ENCODE results near the gene MPRIP. TPM values are rescaled to one million over a fixed set of nuclear protein-coding genes. Genes with fewer than 3 reads are reported as not detected.

The MPRIP gene
- total and polyA plus RNA-seq, 10 donors: 52.3 to 309 (median 131) TPM

DNA sequence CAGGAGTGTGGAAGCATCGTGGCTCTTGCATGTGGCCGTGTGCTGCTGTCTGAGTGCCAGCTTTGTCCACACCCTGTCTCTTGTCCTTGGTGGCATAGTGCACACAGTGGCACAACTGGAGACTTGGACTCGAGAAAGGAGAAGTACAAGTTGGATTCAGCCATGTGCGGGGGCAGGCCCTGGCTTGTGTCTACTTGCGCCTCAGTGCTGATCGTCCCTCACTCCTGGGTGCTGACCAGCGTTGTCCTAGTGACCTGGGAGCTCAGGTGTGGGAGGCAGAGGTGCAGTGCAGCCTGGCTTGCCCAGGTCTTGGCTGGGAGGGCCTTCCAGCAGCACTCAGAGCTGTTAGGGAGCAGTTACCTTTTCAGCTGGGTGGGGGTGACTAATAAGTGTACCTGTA, 20.6 kb downstream of the MPRIP start:
- intact Hi-C loops (cut with DNase I; ENCODE audit: low total_unique reads): no loop called here
- peak; percentile 70 for DNase-seq
- Histone ChIP-seq H3K4me1 (peaks cover 27 to 100% (median 75%) of the 10 kb centered on the region in 6 donors), H3K4me3 (no peak overlapping the region), H3K9me3 (no peaks in the 10 kb centered on the region), H3K27me3 (replicated peaks in 1 of 7) (no peaks in the 10 kb centered on the region), H3K27ac (peak overlapping the region in 2 of 8 donors; percentile 31 to 67), H3K36me3 (peaks cover 0 to 22% (median 2%) of the 10 kb centered on the region in 6 donors)
- WGBS, 5 donors: 65 to 70% (median 70%) methylated on average over 7 of the region's 7 CpGs
- TF ChIP-seq, protein P1, sequence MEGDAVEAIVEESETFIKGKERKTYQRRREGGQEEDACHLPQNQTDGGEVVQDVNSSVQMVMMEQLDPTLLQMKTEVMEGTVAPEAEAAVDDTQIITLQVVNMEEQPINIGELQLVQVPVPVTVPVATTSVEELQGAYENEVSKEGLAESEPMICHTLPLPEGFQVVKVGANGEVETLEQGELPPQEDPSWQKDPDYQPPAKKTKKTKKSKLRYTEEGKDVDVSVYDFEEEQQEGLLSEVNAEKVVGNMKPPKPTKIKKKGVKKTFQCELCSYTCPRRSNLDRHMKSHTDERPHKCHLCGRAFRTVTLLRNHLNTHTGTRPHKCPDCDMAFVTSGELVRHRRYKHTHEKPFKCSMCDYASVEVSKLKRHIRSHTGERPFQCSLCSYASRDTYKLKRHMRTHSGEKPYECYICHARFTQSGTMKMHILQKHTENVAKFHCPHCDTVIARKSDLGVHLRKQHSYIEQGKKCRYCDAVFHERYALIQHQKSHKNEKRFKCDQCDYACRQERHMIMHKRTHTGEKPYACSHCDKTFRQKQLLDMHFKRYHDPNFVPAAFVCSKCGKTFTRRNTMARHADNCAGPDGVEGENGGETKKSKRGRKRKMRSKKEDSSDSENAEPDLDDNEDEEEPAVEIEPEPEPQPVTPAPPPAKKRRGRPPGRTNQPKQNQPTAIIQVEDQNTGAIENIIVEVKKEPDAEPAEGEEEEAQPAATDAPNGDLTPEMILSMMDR (IDR thresholded peaks at IDR 0.05 in 8 of 11, conservative IDR thresholded peaks at IDR 0.05 in 3 of 11): no peak
- no peak for TF ChIP-seq POLR2A (IDR thresholded peaks at IDR 0.05)
- no peak for TF ChIP-seq POLR2AphosphoS5 (IDR thresholded peaks at IDR 0.05)

DNA sequence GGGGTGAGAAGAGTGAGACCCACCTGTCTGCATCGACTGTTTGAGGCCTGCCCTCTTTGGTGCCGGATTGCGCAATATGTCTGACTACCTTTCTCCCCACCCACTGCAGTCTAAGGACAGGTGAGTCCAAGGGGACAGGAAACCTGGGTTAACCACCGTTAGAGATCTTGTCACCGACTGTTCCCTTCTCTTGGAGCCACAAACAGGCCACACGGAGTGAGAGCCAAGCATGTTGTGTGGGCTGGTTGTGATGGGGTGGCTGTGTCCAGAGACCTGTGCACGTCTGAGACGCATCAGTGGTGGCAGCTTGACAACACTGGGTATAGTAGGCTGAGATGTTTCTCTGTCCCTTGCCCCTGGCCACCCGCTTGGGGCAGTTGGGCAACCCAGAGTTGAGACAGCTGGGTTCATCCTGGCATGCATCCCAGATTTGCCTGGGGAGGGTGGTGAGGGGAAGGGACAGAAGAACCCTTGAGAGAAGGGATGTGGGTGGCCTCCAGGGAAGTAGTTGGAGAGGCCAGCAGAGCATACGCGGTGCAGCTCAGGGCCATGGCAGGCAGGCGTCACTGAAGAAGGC, 21.4 kb downstream of the MPRIP start:
- Histone ChIP-seq H3K9me3 (no peaks in the 10 kb centered on the region), H3K36me3 (peaks cover 0 to 14% (median 0%) of the 10 kb centered on the region in 6 donors), H3K4me3 (no peak overlapping the region), H3K4me1 (peaks cover 27 to 99% (median 78%) of the 10 kb centered on the region in 6 donors), H3K27ac (peak overlapping the region in 4 of 8 donors; percentile 8 to 67 (median 22)), H3K27me3 (replicated peaks in 1 of 7) (no peaks in the 10 kb centered on the region)
- TF ChIP-seq, protein P1 (IDR thresholded peaks at IDR 0.05 in 8 of 11, conservative IDR thresholded peaks at IDR 0.05 in 3 of 11): no peak
- peak; percentile 16 to 41 (median 30) for TF ChIP-seq POLR2AphosphoS5 (IDR thresholded peaks at IDR 0.05)
- peak; percentile 72 for DNase-seq
- 47 to 68% (median 52%) methylated on average over 12 of the region's 12 CpGs for WGBS, 5 donors
- intact Hi-C loops (cut with DNase I; ENCODE audit: low total_unique reads): no loop called here

DNA sequence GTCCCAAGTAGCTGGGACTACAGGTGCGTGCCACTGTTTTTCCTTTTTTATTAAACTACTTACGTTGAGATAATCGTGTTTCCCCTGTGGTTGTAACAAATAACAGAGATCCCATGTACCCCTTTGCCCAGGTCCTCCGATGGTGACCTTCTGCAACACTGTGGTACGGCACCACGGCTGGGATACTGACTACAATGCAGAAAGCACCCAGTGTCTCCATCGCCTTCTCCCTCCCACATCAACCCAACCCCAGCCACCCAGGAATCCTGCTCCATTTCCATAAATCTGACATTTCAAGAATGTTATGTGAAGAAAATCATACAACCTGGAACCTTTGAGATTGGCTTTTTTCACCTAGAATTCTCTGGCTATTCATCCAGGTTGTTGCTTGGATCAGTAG, 22.1 kb downstream of the MPRIP start:
- 79 to 97% (median 91%) methylated on average over 7 of the region's 7 CpGs for WGBS, 5 donors
- Histone ChIP-seq H3K36me3 (peaks cover 0 to 7% (median 0%) of the 10 kb centered on the region in 6 donors), H3K9me3 (no peaks in the 10 kb centered on the region), H3K27me3 (replicated peaks in 1 of 7) (no peaks in the 10 kb centered on the region), H3K4me3 (no peak overlapping the region), H3K4me1 (peaks cover 27 to 94% (median 75%) of the 10 kb centered on the region in 6 donors), H3K27ac (peak overlapping the region in 2 of 8 donors; percentile 12 to 31)
- intact Hi-C loops (cut with DNase I; ENCODE audit: low total_unique reads): no loop called here
- TF ChIP-seq, protein P1 (IDR thresholded peaks at IDR 0.05 in 8 of 11, conservative IDR thresholded peaks at IDR 0.05 in 3 of 11): no peak
- no peak for TF ChIP-seq POLR2A (IDR thresholded peaks at IDR 0.05)
- no peak for TF ChIP-seq POLR2AphosphoS5 (IDR thresholded peaks at IDR 0.05)
- no peak for DNase-seq

DNA sequence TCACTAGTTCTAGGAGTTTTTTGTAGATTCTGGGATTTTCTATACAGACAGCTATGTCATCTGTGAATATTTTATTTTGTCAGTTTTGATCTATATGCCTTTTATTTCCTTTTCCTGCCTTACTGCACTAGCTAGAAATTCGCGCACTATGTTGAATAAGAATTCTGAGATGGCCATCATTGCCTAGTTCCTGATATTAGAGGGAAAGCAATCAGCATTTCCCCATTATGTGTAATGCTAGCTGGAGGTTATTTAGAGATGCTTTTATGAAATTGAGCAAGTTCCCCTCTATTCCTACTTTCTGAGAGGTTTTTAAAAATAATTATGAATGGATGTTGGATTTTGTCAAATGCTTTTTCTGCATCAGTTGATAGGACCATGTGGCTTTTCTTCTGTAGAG, 23.8 kb downstream of the MPRIP start:
- peaks cover 19 to 81% (median 66%) of the 10 kb centered on the region in 6 donors for H3K4me1 ChIP-seq
- 60 to 71% (median 68%) methylated on average over 2 of the region's 2 CpGs for WGBS, 5 donors
- DNase-seq: no peak
- TF ChIP-seq, protein P1 (IDR thresholded peaks at IDR 0.05 in 8 of 11, conservative IDR thresholded peaks at IDR 0.05 in 3 of 11): no peak
- TF ChIP-seq POLR2A (IDR thresholded peaks at IDR 0.05) (no peak), POLR2AphosphoS5 (IDR thresholded peaks at IDR 0.05) (no peak)
- no peak overlapping the region for H3K4me3 ChIP-seq
- no peaks in the 10 kb centered on the region for H3K27me3 ChIP-seq (replicated peaks in 1 of 7)
- peaks cover 0 to 7% (median 0%) of the 10 kb centered on the region in 6 donors for H3K36me3 ChIP-seq
- no peak overlapping the region for H3K27ac ChIP-seq
- H3K9me3 ChIP-seq: peaks cover 0 to 10% (median 7%) of the 10 kb centered on the region in 8 donors
- intact Hi-C loops (cut with DNase I; ENCODE audit: low total_unique reads): no loop called here
